BE2C (cell line): ENCODE data around the gene CCDC88A.

Experiments
- DNase-seq: peaks from one replicate; pipeline ENCODE4 v3.0.0-alpha.2; 2020
- H3K27me3 ChIP-seq: fragments of 250-450 bp; sonication (Bioruptor Pico); 2 replicates; pipeline ENCODE4 v1.5.1; 2020; ENCODE audit warnings: mild to moderate bottlenecking
- H3K36me3 ChIP-seq: fragments of 250-450 bp; sonication (Bioruptor Pico); 2 replicates; pipeline ENCODE4 v1.5.1; 2020; ENCODE audit warnings: mild to moderate bottlenecking
- H3K4me1 ChIP-seq: fragments of 250-450 bp; sonication (Bioruptor Pico); 2 replicates; pipeline ENCODE4 v1.5.1; 2020
- H3K4me3 ChIP-seq: 2 replicates; pipeline ENCODE4 v1.5.1; 2011; ENCODE audit warnings: low read depth, low read length
- H3K9me3 ChIP-seq: fragments of 250-450 bp; sonication (Bioruptor Pico); 2 replicates; pipeline ENCODE4 v1.5.1; 2020
- CTCF ChIP-seq: IDR thresholded peaks from 2 replicates; pipeline ENCODE4 v1.5.1; 2012; ENCODE audit warnings: mild to moderate bottlenecking, low read depth, low read length

CCDC88A gene

GRCh38 chr2:55405116-55405515 lies 14.5 kb downstream of the CCDC88A start:
- no peak for DNase-seq
- Histone ChIP-seq H3K36me3 (no peaks in the 10 kb centered on the region), H3K9me3 (no peaks in the 10 kb centered on the region), H3K4me1 (no peaks in the 10 kb centered on the region), H3K4me3 (no peak overlapping the region), H3K27me3 (no peaks in the 10 kb centered on the region)
- TF ChIP-seq CTCF = no peak

GRCh38 chr2:55403256-55403998 lies 16.2 kb downstream of the CCDC88A start:
- no peak for DNase-seq
- Histone ChIP-seq H3K36me3 (no peaks in the 10 kb centered on the region), H3K4me1 (no peaks in the 10 kb centered on the region), H3K27me3 (no peaks in the 10 kb centered on the region), H3K4me3 (no peak overlapping the region), H3K9me3 (no peaks in the 10 kb centered on the region)
- no peak for TF ChIP-seq CTCF

GRCh38 chr2:55401124-55401523 lies 18.5 kb downstream of the CCDC88A start:
- H3K27me3 ChIP-seq = no peaks in the 10 kb centered on the region
- H3K4me1 ChIP-seq = no peaks in the 10 kb centered on the region
- no peak for DNase-seq
- H3K4me3 ChIP-seq = no peak overlapping the region
- no peaks in the 10 kb centered on the region for H3K9me3 ChIP-seq
- H3K36me3 ChIP-seq = no peaks in the 10 kb centered on the region
- TF ChIP-seq CTCF = no peak

GRCh38 chr2:55400332-55400731 lies 19.3 kb downstream of the CCDC88A start:
- Histone ChIP-seq H3K9me3 (no peaks in the 10 kb centered on the region), H3K36me3 (no peaks in the 10 kb centered on the region), H3K4me1 (no peaks in the 10 kb centered on the region), H3K27me3 (no peaks in the 10 kb centered on the region), H3K4me3 (no peak overlapping the region)
- DNase-seq = no peak
- no peak for TF ChIP-seq CTCF

GRCh38 chr2:55399815-55400214 lies 19.8 kb downstream of the CCDC88A start:
- Histone ChIP-seq H3K9me3 (no peaks in the 10 kb centered on the region), H3K27me3 (no peaks in the 10 kb centered on the region), H3K4me1 (no peaks in the 10 kb centered on the region), H3K4me3 (no peak overlapping the region), H3K36me3 (no peaks in the 10 kb centered on the region)
- no peak for TF ChIP-seq CTCF
- DNase-seq = no peak

- H3K9me3 ChIP-seq = no peaks in the 10 kb centered on the region
- DNase-seq = no peak
- no peak for TF ChIP-seq CTCF
- no peaks in the 10 kb centered on the region for H3K27me3 ChIP-seq
- peaks cover 4% of the 10 kb centered on the region; the same call in 1 of the 2 replicates for H3K4me1 ChIP-seq
- H3K4me3 ChIP-seq = no peak overlapping the region
- no peaks in the 10 kb centered on the region for H3K36me3 ChIP-seq
These were observed 23.7 kb downstream of the CCDC88A start for GRCh38 chr2:55395724-55396605.
